ENCODE data around the gene CNTNAP1. TPM values are rescaled to one million over a fixed set of nuclear protein-coding genes. Genes with fewer than 3 reads are reported as not detected.
"Not testable (repeated sequence)": the region's sequence is repeated elsewhere in the genome, so short reads cannot be mapped to it uniquely, and the experiment has no call there.

Gene CNTNAP1
- 30.9 and 35.4 TPM in 2 replicates for total RNA-seq

DNA sequence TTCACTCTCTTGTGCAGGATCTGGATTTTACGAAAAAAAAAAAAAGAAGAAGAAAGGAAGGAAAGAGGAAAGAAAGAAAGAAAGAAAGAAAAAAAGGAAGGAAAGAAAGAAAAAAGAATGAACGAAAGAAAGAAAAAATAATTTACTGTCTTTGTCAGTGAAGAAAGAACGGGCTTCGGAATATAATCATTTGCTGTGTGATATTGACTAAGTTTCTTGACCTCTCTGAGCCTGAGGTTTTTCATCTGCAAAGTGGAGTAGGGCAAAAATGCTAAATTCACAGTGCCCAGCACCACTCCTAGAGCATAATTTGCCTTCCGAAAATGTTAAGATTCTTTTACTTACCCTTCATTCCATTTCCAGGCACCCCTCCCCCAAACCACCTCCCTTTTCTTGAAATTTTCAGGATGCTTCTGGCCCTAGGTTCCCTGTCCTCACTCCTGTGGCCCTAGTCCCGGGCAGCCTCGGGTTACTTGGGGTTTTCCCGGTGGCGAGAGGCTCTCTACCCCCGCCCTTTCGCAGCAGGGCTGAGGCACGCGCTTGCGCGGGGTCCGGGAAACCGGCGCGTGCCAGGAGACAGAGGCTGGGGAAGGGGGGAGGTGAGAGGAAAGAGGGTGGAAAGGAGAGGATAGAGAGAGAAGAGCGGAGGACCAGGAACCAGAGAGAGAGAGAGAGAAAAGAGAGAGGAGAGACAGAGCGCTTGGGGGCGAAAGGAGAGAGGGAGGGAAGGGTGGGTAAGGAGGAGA, at the start of gene CNTNAP1:
TSS of gene CNTNAP1 (plus strand) at position 556 of the 746 bp plus-strand sequence. CDS start 299 bp downstream, outside the sequence.
- DNase-seq (ENCODE audit: low read depth, low spot score): no peak

DNA sequence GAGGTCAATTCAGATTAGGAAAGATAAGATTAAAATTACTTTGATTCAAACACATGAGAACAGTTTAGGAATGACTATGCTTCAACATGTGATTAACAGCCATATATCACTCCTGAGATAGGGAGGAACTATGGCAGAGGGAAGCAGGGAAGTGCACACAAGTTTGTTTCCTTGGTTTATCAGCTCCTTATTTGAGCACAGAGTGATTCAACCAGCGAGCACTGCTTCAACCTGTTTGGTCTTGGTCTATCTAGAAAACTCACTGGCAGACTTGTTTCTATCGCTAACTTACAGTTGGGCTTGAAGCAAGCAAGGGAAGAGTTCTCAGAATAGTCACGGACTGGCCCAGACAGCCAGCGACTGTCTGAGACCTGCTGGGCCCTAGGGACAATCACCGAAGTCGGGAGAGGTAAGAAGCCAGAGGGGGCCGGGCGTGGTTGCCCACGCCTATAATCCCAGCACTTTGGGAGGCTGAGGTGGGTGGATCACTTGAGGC, 49.3 kb upstream of the CNTNAP1 start:
- no peak for DNase-seq (ENCODE audit: low read depth, low spot score)

DNA sequence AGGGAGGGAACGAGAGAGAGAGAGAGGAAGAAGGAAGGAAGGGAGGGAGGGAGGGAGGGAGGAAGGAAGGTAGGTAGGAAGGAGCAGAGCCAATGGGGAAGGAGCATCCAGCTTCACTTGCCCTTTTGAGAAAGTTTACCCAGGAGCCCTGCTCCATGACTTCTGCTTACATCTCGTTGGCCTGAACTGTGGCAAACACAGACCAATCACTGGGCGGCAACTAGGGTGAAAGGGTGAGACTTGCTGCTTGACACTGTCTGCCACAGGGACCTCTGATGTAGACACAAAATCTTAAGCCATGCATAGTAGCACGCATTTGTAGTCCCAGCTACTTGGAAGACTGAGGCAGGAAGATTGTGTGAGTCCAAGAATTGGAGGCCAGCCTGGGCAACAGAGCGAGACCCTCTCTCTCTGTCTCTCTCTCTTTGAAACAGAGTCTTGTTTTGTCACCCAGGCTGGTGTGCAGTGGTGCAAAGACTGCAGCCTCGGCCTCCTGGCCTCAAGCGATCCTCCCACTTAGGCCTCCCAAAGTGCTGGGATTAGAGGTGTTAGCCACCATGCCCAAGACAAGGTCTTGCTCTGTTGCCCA, 42.7 kb upstream of the CNTNAP1 start:
- no peak for DNase-seq (ENCODE audit: low read depth, low spot score)

DNA sequence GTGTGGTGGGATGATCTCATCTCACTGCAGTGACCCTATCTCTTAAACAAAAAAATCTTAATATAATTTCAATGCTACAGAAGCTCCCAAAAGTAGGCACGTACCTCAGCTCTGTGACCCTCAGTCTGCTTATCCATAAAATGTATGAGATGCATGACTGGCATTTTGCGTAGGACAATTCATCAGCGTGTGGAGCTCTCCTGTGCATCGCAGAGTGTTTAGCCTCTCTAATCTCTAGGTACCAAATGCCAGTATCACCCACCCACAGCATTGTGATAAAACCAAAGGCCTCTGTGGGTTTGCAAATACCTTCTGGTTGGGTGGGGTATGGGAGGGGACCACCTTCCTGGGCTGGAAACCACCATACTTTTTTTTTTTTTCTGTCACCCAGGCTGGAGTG, 42.2 kb upstream of the CNTNAP1 start:
- no peak for DNase-seq (ENCODE audit: low read depth, low spot score)

DNA sequence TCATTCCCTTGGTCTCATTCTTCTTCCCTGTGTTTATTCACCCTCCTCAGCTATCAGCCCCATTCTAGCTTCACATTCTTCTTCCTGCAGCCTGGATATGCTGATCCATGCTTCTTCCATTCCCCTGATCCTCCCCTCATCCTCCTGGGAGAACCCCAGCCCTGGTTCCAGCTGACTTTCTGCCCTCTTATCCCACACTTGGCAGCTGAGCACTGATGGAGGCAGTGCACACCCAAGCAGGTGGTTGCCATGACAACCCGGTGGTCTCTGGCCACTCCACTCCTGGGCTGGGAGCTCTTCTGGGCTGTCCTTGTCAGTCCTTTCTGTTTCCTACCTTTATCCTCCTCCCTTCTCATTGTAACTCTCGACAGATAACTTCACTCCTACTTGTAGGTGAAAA, 40.0 kb upstream of the CNTNAP1 start:
- DNase-seq (ENCODE audit: low read depth, low spot score): no peak

DNA sequence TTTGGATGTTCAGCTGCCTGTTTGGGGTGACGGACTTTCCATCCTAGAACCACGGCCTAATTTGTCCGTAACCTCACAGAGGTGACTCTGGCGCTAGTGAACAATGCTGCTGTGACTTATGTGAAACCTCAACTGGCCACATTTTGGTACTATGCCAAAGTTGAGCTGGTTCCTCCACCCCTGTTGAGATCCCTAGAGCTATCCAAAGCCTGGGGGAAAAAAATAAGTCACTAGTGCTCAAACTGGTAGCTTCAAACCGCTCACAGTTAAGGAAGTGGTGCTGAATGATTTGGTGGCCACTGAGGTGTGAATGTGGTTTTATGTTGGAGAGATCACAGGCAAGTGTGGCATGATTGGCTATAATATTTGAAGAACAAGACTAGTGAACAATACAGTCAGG, 34.6 kb upstream of the CNTNAP1 start:
- no peak for DNase-seq (ENCODE audit: low read depth, low spot score)

DNA sequence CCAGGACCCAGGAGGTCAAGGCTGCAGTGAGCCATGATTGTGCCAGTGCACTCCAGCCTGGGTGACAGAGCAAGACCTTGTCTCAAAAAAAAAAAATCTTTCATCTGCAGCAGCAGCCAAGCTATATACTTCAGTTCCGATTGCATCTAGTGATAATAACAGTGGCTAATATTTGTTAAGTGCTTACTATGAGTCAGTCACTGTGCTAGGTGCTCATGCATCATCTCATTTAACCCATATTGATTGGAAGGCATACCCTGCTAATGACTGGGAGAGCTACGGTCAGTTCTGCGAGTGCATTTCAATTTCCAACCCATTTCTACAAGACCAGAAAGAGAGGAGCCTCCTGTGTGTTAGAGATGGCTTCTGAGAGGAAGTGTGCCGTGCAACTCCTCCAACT, 30.9 kb upstream of the CNTNAP1 start:
- DNase-seq (ENCODE audit: low read depth, low spot score): no peak

DNA sequence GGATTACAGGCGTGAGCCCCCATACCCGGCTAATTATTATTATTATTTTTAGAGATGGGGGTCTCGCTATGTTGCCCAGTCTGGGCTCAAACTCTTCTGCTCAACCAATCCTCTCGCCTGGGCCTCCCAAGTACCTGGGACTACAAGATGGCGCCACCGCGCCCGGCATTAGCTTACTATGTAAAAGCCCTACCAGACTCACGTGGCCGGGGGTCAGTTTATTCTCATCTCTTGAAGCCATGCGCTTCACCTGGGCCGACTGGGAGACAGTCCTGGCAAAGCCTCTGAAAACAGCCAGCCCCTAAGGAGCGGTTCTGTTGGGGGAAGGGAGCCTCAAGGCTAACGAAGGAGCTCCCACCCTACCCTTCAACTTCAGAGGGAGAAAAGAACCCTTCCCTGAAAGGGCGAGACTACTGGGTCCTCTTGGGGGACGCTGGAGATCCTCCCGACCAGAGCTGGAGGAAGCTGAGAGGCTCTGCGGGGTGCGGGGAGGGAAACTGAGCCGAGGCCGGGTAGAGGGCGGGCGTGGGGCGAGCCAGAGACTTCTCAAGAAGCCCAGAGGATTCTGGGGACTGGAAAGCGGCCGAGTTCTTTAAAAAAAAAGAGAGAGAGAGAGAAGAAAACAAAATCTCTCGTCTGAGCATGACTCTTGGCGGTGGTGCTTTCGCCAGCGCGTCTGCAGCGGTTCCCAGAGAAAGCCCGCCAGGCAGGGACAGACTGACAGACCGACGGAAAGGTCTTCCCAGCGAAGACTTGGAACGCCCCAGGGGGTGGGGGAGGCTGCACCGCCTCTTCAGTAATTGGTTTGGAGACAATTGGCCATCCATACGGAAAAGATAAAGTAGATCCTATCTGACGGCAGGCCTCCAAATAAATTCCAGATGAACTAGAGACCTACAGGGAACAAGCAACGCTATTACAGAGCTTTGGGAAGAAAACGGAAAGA, 28.9 kb upstream of the CNTNAP1 start:
- DNase-seq (ENCODE audit: low read depth, low spot score): no peak

DNA sequence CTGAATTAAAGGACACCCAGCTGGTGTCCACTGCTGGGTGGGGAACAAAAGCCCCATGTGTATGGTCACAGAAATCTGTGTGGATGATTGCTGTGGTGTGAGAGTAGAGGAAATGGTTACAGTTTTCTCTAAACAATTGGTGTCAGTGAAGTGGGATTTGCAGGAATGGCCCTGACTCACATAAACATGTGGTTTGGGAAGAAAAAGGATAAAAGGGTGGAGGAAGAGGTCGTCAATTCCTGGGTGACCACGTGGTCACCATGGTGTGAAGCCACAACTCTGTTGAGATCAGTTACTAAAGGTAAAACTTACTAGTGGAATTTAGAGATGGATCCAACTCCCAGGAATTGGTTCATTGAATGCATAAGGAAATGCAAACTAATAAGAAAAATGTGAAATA, 26.8 kb upstream of the CNTNAP1 start:
- no peak for DNase-seq (ENCODE audit: low read depth, low spot score)

DNA sequence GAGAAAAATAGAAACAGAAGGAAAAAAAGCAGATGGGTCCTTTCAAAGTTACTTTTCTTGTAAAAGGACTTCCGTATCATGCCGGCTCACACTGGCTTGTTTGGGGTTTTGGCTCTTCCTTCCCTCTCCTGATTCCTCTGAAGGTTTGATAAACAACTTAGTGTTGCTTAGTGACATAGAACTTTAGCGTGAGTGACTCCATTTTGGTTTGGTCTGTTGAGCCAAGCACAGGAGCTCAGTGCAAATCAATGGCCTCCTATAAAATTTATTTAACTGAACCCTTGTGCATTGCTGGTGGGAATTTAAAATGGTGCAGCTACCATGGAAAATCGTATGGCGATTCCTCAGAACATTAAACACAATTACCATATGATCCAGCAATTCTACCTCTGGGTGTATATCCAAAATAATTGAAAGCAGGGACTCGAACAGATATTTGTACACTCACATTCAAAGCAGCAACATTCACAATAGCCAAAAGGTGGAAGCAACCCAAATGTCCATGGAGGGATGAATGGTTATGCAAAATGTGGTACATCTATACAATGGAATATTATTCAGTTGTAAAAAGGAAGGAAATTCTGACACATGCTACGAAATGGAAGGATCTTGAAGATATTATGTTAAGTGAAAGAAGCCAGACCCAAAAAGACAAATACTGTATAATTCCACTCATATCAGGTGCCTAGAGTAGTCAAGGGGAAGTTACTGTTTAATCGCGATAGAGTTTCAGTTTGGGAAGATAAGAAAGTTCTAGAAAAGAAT, 24.3 kb upstream of the CNTNAP1 start:
- DNase-seq (ENCODE audit: low read depth, low spot score): no peak

DNA sequence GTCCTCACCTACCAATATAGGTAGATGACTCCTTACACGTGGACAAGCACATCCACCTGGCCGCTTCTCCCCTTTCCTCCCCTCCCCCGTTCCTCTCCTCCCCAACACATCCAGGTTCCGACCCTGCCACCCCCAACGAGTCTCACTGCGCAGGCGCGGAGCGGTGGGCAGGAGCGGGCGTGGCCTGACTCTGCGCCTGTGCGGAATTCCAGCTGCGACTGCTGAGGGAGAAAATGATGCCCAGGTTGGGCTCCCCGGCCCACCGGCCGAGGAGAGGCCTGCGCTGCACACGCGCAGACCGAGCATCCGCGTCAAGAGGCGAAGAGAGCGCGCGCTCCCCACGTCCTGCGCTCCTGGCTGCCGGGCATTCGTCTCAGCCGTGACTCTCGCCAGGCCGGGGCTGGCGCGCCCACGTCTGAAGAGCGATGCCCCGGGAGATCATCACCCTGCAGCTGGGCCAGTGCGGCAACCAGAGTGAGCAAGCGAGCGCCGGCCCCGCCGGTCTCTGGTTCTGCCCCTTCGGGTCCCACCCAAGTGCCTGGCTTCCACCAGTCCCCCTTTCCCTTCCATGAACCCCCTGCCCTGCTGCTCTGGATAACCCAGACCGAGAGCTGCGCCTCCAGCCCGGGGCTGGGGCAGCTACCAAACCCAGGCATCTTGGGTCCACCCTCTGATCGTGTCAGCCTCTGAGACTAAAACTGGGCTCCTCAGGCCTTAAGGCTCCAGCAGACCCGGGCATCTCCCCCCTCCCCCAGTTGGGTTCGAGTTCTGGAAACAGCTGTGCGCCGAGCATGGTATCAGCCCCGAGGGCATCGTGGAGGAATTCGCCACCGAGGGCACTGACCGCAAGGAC, 23.0 kb upstream of the CNTNAP1 start, which contains the start of gene TUBG2:
TSS of gene TUBG2 (plus strand) at position 206 of the 853 bp plus-strand sequence. CDS start at position 426, 220 bp downstream.
- no peak for DNase-seq (ENCODE audit: low read depth, low spot score)

DNA sequence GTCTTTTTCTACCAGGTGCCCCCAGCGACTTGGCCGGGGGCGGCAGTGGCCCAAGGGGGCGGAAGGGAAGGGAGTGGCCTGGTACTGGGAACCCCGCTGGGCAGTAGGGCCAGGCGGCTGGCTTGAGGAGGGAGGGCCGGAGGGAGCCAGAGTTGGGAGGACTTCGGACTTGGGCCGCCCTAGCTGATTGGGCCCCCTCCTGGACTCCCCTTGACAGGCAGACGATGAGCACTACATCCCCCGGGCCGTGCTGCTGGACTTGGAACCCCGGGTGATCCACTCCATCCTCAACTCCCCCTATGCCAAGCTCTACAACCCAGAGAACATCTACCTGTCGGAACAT, 22.4 kb upstream of the CNTNAP1 start:
- not testable (repeated sequence) for DNase-seq (ENCODE audit: low read depth, low spot score)

DNA sequence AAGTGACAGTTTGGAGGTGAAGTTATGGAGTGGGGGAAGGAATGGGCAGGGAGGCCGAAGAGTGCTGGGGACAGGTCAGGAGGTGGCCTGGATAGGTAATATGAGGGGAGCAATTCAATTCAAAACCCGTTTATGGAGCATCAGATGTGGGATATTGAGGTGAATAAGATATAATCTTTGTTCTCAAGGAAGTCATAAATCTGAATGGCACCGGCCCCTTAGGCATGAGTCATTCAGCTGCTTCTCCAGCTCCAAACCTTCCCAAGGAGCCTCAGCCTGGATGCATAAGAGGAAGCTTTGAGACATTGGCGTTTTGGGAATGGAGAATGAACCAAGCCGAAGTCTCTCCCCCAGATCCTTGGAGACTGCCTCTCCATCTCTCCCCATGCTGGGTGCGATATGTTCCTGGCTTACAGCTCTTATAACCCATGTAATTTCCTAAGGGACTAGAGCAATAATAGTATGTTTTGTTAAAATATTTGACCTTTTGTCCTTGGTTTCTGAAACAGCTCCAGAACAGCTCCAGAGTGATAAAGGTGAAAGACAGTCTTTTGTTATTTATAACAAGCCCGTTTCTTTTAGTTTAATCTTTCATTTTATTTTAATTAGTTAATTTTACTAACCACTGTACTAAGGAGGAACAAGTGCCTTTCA, 21.5 kb upstream of the CNTNAP1 start:
- no peak for DNase-seq (ENCODE audit: low read depth, low spot score)

DNA sequence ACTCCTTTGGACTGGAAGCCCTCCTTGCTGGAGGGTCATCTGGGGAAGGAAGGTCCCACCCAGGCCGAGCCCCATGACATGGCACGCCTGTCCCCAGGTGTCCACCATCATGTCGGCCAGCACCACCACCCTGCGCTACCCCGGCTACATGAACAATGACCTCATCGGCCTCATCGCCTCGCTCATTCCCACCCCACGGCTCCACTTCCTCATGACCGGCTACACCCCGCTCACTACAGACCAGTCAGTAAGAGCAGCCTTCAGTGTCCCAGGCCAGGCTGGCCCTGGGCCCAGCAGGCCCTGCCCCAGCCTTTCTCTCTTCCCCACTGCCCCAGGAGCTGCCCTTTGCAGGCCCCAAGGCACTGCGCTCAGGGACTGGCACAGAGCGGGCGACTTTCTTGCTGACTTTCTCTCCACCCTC, 16.7 kb upstream of the CNTNAP1 start:
- no peak for DNase-seq (ENCODE audit: low read depth, low spot score)

DNA sequence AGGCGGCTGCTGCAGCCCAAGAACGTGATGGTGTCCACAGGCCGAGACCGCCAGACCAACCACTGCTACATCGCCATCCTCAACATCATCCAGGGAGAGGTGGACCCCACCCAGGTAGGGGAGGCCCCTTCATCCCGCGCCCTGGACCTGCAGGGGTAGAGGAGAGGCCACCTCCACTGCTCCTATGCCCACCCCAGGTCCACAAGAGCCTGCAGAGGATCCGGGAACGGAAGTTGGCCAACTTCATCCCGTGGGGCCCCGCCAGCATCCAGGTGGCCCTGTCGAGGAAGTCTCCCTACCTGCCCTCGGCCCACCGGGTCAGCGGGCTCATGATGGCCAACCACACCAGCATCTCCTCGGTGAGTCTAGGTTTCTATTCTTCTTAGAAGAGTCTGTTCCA, 16.2 kb upstream of the CNTNAP1 start:
- not testable (repeated sequence) for DNase-seq (ENCODE audit: low read depth, low spot score)

DNA sequence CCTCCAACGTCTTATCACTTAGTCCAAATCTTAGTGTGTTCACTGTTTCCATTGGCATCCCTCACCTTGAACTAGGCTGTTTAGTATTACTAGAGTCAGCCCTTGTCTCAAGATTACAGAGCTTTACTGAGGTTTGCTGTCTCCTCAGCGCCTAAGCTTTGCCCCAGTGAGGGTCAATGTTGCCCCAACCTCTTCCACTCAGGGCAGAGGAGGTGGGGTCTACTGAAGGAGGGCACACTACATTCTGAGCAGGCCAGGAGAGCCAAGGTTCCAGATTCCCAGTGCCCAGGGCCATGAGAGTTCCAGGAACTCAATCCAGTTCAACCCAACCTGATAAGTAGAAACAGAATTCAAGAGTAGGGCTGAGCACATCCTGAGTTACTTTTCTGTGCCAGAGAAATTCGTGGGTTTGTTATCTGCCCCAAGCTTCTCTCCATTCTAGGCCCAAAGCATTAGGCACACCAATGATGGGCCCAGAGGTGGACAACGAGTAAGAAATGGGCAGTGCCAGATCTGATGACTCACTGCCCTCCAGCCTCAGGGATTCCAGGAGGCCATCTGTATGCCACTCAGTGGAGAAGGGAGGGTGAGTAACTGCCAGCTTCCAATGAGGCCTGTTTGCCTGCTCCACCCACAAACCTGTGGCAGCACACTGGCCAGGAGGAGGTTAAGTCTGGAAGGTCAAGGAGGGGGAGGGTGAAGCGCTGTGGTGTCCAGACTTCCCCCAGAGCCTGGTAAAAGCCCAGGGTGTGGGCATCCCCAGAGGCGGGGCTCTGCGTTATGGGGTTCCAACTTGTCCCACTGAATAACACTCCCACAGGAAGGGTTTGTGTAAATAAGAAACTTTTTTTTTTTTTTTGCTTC, 15.0 kb upstream of the CNTNAP1 start:
- no peak for DNase-seq (ENCODE audit: low read depth, low spot score)

DNA sequence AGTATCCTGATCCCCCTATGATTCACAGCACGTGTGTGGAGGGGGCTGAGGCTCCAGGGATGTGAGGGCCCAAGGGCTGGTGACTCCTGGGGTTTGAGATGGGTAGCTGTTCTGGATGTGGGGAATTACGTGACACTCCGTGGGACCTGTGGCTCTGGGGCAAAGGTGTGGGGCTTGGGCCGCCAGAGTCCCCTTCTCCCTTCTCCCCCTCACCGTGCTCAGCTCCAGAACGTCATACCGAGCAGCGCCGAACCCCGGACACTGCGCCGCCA, 12.7 kb upstream of the CNTNAP1 start:
- DNase-seq (ENCODE audit: low read depth, low spot score): no peak

DNA sequence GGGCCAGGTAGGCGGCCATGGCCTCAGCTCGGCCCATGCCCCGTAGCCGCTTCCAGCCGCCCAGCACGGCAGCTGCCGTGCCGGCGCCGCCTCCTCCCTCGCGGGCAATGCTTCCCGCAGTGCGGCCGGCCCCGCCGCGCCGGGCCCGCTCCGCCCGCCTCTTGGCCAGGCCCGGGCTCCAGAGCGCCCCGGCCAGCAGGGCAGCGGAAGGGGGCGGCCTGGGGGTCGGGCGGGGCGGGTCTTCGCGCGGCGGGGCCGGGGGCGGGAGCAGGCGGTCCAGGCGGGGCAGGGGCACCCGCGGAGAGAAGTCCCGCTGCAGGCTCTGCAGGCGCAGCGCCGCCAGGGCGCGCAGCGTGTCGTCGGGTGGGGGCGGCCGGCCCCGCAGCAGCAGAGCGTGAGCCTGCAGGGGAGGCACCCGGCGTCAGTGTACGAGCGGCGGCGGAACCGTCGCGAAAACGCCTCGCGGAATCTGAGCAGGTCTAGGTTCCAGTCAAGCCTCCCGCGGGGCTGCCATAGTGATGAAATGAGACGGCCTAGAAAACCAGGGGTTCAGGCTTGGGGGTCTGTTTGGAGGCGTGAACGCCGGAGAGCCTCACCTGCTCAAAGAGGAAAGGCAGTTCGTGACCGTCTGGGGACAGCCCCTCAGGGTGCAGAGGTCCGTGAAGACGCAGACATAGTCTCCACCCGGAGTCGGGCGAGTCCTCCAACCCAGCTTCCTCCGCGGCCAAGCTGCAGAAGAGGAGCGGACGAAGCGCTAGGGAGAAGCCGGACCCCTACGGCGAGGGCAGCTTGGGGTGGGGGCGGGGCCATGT, 12.1 kb upstream of the CNTNAP1 start:
- DNase-seq (ENCODE audit: low read depth, low spot score): no peak

Measured in pulmonary artery endothelial cell (primary cell).